ENCODE measurements around the gene OAS2. TPM values are rescaled to one million over a fixed set of nuclear protein-coding genes. Genes with fewer than 3 reads are reported as not detected.

OAS2 gene
- total and polyA plus RNA-seq, 2 donors (not counting 1 experiment from before 2014, with no cell fraction given) = 2.2 to 3.1 TPM

DNA sequence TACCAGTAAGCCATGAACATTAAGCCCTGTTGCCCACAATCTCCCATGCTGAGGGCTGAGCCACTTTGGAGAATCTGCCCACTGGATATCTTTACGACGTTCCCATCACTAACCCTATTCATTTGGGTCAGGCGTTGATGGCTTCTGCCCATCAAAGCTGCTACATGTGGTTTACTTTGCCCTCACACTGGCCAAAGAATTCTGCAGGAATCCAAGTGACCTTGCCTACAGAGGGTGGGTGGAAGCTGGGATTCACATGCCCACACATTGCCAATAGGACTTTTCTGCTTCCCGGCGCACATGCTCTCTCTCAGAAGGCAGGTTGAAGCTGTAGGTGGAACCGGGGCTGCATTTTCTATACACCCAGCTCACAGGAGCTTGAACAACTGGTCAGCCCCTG, 28.3 kb downstream of the OAS2 start:
- no peaks in the 10 kb centered on the region for H3K79me2 ChIP-seq (ENCODE audit: control insufficient read depth, insufficient read depth, low read length)
- H3K4me1 ChIP-seq (ENCODE audit: control insufficient read depth, extremely low read depth, insufficient read depth, low read length) = no peaks in the 10 kb centered on the region
- H3K27me3 ChIP-seq (ENCODE audit: control insufficient read depth, insufficient read depth, low read length) = no peaks in the 10 kb centered on the region
- no peaks in the 10 kb centered on the region for H3K9me3 ChIP-seq (ENCODE audit: control insufficient read depth, insufficient read depth, low read depth, low read length)
- H3K27ac ChIP-seq (ENCODE audit: insufficient read depth, low read length) = no peak overlapping the region
- H3K9ac ChIP-seq (ENCODE audit: insufficient read depth, low read length) = no peak overlapping the region
- no peak overlapping the region for H2AFZ ChIP-seq (ENCODE audit: low read length)
- TF ChIP-seq EZH2 (IDR thresholded peaks at IDR 0.05; ENCODE audit: low read length, missing control alignments) = no peak
- TF ChIP-seq, protein P1, sequence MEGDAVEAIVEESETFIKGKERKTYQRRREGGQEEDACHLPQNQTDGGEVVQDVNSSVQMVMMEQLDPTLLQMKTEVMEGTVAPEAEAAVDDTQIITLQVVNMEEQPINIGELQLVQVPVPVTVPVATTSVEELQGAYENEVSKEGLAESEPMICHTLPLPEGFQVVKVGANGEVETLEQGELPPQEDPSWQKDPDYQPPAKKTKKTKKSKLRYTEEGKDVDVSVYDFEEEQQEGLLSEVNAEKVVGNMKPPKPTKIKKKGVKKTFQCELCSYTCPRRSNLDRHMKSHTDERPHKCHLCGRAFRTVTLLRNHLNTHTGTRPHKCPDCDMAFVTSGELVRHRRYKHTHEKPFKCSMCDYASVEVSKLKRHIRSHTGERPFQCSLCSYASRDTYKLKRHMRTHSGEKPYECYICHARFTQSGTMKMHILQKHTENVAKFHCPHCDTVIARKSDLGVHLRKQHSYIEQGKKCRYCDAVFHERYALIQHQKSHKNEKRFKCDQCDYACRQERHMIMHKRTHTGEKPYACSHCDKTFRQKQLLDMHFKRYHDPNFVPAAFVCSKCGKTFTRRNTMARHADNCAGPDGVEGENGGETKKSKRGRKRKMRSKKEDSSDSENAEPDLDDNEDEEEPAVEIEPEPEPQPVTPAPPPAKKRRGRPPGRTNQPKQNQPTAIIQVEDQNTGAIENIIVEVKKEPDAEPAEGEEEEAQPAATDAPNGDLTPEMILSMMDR (conservative IDR thresholded peaks at IDR 0.05 in 1 of 2, IDR thresholded peaks at IDR 0.05 in 1 of 2; ENCODE audit: low read depth in 1 of 2, low read length in 2 of 2) = no peak
- no peak overlapping the region for H3K4me3 ChIP-seq (replicated peaks in 1 of 4; ENCODE audit: control extremely low read depth in 1 of 4, insufficient read depth in 1 of 4, low read depth in 3 of 4, low read length in 4 of 4)
- DNase-seq (ENCODE audit: low read depth in 2 of 2) = no peak
- H4K20me1 ChIP-seq (ENCODE audit: control insufficient read depth, extremely low read depth, insufficient read depth, low read length) = no peaks in the 10 kb centered on the region
- H3K36me3 ChIP-seq (ENCODE audit: control insufficient read depth, insufficient read depth, low read length) = no peaks in the 10 kb centered on the region
- H3K4me2 ChIP-seq (ENCODE audit: extremely low read depth, insufficient read depth, low read length) = no peak overlapping the region

DNA sequence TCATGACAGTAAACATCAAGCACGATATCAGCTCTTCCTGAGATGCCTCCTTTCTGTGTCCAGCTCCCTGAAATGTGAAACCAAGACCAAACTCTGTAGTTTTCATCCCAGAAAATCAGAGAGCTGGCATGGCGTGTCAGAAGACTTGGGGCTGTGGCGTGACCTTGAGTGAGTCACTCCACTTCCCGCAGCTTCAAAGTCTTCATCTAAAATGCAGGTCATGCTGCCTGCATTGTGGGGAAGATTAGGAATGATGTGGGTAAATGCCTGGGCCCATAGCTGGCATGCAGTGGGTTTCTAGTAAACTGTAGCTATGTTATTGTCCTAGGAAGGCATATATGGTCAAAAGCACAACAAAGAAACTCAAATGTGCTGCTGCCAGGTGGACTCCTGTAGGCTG, 28.8 kb downstream of the OAS2 start:
- DNase-seq (ENCODE audit: low read depth in 2 of 2) = peak in 1 of 2 donors; percentile 85
- Histone ChIP-seq H3K4me1 (ENCODE audit: control insufficient read depth, extremely low read depth, insufficient read depth, low read length) (no peaks in the 10 kb centered on the region), H3K27me3 (ENCODE audit: control insufficient read depth, insufficient read depth, low read length) (no peaks in the 10 kb centered on the region), H2AFZ (ENCODE audit: low read length) (no peak overlapping the region), H3K9me3 (ENCODE audit: control insufficient read depth, insufficient read depth, low read depth, low read length) (no peaks in the 10 kb centered on the region), H3K4me2 (ENCODE audit: extremely low read depth, insufficient read depth, low read length) (no peak overlapping the region), H3K79me2 (ENCODE audit: control insufficient read depth, insufficient read depth, low read length) (no peaks in the 10 kb centered on the region), H3K36me3 (ENCODE audit: control insufficient read depth, insufficient read depth, low read length) (no peaks in the 10 kb centered on the region), H4K20me1 (ENCODE audit: control insufficient read depth, extremely low read depth, insufficient read depth, low read length) (no peaks in the 10 kb centered on the region), H3K4me3 (replicated peaks in 1 of 4; ENCODE audit: control extremely low read depth in 1 of 4, insufficient read depth in 1 of 4, low read depth in 3 of 4, low read length in 4 of 4) (no peak overlapping the region), H3K27ac (ENCODE audit: insufficient read depth, low read length) (no peak overlapping the region), H3K9ac (ENCODE audit: insufficient read depth, low read length) (no peak overlapping the region)
- TF ChIP-seq EZH2 (IDR thresholded peaks at IDR 0.05; ENCODE audit: low read length, missing control alignments) = no peak
- TF ChIP-seq, protein P1 (conservative IDR thresholded peaks at IDR 0.05 in 1 of 2, IDR thresholded peaks at IDR 0.05 in 1 of 2; ENCODE audit: low read depth in 1 of 2, low read length in 2 of 2) = no peak

DNA sequence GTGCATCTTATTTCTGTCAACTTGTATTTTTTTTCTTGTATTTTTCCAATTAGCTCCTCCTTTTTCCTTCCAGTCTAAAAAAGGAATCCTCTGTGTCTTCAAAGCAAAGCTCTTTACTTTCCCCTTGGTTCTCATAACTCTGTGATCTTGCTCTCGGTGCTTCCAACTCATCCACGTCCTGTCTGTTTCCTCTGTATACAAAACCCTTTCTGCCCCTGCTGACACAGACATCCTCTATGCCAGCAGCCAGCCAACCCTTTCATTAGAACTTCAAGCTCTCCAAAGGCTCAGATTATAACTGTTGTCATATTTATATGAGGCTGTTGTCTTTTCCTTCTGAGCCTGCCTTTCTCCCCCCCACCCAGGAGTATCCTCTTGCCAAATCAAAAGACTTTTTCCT, 32.4 kb downstream of the OAS2 start:
- no peaks in the 10 kb centered on the region for H3K79me2 ChIP-seq (ENCODE audit: control insufficient read depth, insufficient read depth, low read length)

More for the DNA sequence above, 32.4 kb downstream of the OAS2 start:
- Histone ChIP-seq H4K20me1 (ENCODE audit: control insufficient read depth, extremely low read depth, insufficient read depth, low read length) (no peaks in the 10 kb centered on the region), H3K4me2 (ENCODE audit: extremely low read depth, insufficient read depth, low read length) (no peak overlapping the region), H3K27ac (ENCODE audit: insufficient read depth, low read length) (no peak overlapping the region), H3K4me3 (replicated peaks in 1 of 4; ENCODE audit: control extremely low read depth in 1 of 4, insufficient read depth in 1 of 4, low read depth in 3 of 4, low read length in 4 of 4) (no peak overlapping the region), H3K36me3 (ENCODE audit: control insufficient read depth, insufficient read depth, low read length) (no peaks in the 10 kb centered on the region), H3K9me3 (ENCODE audit: control insufficient read depth, insufficient read depth, low read depth, low read length) (no peaks in the 10 kb centered on the region), H2AFZ (ENCODE audit: low read length) (no peak overlapping the region), H3K4me1 (ENCODE audit: control insufficient read depth, extremely low read depth, insufficient read depth, low read length) (no peaks in the 10 kb centered on the region), H3K9ac (ENCODE audit: insufficient read depth, low read length) (no peak overlapping the region), H3K27me3 (ENCODE audit: control insufficient read depth, insufficient read depth, low read length) (no peaks in the 10 kb centered on the region)
- DNase-seq (ENCODE audit: low read depth in 2 of 2) = no peak
- TF ChIP-seq, protein P1 (conservative IDR thresholded peaks at IDR 0.05 in 1 of 2, IDR thresholded peaks at IDR 0.05 in 1 of 2; ENCODE audit: low read depth in 1 of 2, low read length in 2 of 2) = no peak

Measured in fibroblast of lung (primary cell).